ENCODE results near the gene ATAD3B. TPM values are rescaled to one million over a fixed set of nuclear protein-coding genes. Genes with fewer than 3 reads are reported as not detected.
"Not testable (repeated sequence)": the region's sequence is repeated elsewhere in the genome, so short reads cannot be mapped to it uniquely, and the experiment has no call there.

ATAD3B gene, protein sequence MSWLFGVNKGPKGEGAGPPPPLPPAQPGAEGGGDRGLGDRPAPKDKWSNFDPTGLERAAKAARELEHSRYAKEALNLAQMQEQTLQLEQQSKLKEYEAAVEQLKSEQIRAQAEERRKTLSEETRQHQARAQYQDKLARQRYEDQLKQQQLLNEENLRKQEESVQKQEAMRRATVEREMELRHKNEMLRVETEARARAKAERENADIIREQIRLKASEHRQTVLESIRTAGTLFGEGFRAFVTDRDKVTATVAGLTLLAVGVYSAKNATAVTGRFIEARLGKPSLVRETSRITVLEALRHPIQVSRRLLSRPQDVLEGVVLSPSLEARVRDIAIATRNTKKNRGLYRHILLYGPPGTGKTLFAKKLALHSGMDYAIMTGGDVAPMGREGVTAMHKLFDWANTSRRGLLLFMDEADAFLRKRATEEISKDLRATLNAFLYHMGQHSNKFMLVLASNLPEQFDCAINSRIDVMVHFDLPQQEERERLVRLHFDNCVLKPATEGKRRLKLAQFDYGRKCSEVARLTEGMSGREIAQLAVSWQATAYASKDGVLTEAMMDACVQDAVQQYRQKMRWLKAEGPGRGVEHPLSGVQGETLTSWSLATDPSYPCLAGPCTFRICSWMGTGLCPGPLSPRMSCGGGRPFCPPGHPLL
- 28.6 TPM for polyA plus RNA-seq (2013, experiment 1 of 2; ENCODE audit: insufficient read length)
- 11.1 TPM for polyA plus RNA-seq (2013, experiment 2 of 2; ENCODE audit: insufficient read length)

DNA sequence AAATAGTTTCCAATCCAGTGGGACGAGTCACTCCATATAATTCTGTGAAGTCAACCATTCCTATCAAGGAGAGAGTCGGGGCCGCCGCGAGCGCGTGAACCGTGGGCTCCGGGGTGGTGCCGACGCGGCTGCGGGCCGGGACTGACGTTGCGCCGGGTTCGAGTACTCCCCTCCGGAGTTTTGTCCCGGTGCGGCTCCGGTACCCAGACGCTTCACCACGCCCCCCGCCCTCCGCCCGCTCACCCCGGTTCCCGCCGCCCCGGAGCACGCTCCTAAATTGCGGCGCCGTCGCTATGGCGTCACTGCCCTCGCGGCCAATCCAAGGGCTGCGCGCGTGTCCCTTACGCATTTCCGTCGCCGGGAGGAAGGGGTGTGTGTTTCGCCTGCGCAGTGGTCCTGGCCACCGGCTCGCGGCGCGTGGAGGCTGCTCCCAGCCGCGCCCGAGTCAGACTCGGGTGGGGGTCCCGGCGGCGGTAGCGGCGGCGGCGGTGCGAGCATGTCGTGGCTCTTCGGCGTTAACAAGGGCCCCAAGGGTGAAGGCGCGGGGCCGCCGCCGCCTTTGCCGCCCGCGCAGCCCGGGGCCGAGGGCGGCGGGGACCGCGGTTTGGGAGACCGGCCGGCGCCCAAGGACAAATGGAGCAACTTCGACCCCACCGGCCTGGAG is at the start of gene ATAD3B:
Gene ATAD3B (plus strand): TSS at position 377 of the 664 bp plus-strand sequence. CDS start 120 bp downstream, at position 497.
- peak; percentile 92 for DNase-seq

DNA sequence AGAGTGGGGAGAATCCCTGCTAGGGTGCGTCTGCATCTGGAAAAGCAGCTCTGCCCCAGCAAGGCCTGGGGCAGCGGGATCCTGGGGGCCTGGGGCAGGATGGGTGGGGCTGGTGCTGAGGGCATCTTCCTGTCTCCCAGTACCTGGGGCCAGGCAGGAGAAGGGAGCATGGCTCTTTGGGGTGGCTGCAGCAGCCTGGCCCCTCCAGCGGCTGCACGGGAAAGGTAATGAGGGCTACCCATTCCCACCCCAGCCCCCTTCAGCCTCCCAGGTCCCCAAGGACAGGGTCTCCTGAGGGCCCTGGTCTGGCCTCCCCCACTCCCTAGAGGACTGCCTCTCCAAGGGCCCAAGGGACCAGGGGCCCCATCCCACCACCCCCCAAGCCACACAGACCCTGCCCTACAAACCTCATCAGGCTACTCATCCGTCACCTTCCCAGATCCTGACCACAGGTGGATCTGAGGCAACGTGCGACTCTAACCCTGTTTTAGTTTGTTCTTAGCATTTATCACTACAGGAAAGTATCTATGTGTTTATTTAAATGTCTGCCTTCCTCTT is 49.6 kb upstream of the ATAD3B start:
- no peak for DNase-seq

DNA sequence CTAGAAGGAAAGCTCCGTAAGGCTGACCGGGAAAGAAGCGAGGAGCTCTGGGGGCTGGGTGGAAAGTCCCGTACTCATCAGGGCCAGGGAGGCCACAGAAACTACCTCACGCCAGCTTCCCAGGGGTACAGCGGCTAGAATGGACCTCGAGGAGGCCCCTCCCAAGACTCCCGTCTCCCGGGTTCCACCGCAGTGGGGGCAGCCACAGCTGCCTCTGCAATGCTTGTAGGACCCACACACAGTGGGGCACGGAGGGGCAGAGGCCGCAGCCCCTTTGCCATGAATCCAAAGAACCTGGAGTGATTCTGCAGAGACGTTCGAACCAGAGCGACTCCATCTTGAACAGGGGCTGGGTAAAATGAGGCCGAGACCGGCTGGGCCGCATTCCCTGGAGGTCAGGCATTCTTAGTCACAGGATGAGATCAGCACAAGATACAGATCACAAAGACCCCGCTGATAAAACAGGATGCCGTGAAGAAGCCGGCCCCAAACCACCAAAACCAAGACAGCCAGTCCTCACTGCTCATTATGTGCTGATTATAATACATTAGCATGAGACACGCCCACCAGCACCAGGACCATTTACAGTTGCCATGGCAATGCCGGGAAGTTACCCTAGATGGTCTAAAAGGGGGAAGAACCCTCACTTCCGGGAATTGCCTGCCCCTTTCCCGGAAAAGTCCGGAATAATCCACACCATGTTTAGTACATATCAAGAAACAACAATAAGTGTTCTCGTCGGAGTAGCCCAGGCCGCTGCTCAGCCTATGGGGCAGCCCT is 48.9 kb upstream of the ATAD3B start:
- peak; percentile 58 for DNase-seq

DNA sequence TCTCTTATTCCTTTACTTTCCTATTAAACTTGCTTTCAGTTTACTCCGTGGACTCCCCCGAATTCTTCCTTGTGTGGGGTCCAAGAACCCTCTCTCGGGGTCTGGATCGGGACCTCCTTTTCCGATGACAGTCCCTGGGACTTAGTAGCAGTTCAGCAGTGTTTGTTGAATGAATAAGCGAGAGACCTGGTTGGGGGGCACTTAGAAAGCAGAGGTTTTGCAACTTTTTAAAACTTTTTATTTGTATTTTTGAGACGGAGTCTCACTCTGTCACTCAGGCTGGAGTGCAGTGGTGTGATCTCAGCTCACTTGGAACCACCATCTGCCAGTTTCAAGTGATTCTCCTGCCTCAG is 48.3 kb upstream of the ATAD3B start:
- no peak for DNase-seq

DNA sequence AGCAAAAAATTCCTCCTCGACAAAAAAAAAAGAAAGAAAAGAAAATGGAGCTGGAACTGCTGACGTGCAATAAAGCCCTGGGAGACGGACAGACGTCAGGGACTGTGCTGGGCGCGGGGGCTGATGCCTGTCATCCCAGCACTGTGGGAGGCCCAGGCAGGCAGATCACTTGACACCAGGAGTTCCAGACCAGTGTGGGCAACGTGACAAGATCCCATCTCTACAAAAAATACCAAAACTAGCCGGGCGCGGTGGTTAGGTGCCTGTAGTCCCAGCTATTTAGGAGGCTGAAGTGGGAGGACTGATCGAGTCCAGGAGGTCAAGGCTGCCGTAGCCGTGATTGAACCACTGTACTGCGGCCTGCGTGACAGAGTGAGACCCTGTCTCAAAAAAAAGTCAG is 46.9 kb upstream of the ATAD3B start:
- no peak for DNase-seq

DNA sequence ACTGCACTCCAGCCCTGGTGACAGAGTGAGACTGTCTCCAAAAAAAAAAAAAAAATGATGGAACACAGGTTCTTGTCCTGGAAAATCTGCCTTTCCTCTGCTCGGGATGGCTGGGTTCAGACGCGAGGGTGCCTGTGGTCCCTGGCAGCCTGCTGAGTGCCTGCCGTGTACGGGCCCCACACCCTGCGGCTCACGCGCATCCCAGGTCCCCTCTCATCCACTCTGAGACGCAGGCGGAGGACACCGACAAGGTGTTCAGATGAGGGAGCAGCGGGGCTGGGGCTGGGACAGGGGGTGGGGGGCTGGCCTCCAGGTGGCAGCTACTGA is 46.2 kb upstream of the ATAD3B start:
- DNase-seq, result no peak

DNA sequence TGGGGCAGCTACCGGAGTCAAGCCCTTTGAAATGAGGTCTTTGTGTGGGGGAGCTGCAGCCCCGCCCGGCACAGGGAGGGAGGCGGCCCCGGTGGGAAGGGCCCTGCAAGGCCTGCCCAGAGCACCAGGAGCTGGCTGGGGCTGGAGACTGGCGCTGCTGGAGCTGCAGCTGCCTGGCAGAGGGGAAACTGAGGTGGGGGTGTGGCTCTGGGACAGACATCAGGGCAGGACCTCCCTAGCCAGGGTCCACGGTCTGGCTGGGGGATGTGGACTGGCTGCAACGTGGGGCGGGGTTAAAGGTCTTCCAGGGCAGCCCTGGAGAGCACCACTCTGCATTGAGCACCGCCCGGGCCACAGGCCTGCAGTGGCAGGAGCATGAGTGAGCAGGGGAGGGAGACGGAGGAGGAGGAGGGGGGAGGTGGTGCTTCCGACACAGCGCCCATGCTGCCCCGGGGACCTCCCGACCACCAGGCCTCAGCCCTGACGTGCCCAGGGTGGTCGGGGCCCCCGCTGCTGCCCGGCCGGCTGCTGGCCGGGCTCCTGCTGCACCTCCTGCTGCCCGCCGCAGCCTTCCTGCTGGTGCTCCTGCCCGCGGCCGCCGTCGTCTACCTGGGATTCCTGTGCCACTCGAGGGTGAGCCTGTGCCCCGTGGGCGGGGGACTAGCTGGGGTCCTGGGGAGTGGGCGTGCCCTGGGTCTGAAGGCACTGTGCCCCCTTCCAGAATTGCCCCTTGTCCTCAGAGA is 45.6 kb upstream of the ATAD3B start:
- DNase-seq, result no peak

DNA sequence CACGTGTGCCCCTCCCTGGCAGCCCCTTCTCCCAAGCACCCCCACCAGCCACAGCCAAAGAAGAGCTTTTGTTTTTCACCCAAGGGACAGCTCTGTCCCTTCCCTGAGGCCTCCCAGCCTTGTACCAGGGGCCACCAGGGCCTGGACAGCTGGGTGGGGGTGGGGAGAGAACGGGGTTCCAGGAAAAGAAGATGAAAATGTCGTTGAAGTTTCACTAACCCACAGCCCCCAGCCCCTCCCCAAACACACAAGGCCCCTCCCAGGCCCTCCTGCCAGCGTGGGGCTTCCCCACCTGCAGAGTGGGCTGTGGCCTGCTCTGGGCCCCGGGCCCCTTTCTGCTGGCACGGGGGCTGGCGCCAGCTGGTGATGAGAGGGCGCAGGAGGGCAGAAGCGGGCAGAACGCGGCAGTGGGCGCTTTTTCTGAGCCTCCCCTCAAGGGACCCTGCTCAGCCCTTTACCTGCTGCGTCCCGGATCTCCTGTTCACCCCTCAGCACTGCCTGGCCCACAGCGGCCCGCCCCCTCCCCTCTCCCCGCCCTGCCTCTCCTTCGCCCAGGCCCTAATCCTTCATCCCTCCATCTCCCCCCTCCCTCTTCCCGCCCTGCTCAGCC is 45.0 kb upstream of the ATAD3B start:
- no peak for DNase-seq

DNA sequence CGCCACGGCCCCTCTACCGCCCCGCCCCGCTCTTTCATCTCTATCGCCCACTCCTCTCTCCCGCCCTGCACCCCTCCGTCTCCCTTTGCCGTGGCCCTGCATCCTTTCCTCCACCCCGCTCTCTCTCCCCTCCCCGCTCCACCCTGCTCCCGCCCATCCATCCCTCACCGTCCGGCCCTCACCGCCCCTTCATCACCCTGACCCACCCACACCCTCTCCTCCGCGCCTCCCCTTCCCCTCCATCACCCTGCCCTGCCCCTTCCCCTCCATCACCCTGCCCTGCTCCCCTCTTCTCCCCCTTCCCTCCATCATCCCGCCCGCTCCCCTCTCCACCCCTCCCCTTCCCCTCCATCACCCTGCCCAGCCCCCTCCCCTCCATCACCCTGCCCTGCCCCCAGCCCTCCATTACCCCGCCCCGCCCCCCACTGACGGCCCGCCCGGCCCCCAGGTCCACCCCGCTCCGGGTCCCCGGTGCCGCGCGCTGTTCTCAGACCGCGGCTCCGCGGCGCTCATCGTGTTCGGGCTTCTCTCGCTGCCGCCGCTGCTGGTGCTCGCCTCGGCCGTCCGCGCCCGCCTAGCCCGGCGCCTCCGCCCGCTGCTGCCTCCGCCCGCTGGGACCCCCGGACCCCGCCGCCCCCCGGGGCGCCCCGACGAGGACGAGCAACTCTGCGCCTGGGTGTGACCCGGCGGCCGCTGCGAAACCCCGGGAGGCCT is 44.3 kb upstream of the ATAD3B start:
- peak; percentile 14 for DNase-seq

DNA sequence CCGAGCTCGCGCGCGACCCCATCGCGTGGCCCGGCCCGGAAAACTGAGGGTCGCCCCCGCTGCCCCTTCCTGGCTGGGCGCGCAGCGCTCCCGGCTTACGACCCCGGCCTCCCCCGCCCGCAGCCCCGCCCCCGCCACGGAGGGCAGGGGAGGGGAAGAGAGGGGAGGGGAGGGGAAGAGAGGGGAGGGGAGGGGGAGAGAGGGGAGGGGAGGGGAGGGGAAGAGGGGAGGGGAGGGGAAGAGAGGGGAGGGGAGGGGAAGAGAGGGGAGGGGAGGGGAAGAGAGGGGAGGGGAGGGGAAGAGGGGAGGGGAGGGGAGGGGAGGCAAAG is 43.8 kb upstream of the ATAD3B start:
- no peak for DNase-seq

DNA sequence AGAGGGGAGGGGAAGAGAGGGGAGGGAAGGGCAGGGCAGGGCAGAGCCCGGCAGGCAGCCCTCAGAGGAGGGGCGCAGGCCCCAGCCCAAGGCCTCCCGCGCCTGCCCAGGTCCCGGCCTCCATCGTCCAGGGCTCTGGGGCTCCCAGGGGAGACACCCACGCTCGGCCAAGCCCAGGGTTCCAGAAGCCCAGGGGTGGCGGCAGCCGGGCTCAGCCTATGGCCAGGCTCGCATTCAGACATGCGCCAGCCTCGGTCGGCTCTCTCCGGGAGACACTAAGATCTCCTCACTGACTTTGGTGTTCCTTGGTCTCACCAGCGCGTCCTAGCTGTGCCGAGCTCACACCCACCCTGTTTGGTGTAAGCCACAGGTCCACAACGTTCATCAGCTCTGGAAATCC is 43.4 kb upstream of the ATAD3B start:
- no peak for DNase-seq

DNA sequence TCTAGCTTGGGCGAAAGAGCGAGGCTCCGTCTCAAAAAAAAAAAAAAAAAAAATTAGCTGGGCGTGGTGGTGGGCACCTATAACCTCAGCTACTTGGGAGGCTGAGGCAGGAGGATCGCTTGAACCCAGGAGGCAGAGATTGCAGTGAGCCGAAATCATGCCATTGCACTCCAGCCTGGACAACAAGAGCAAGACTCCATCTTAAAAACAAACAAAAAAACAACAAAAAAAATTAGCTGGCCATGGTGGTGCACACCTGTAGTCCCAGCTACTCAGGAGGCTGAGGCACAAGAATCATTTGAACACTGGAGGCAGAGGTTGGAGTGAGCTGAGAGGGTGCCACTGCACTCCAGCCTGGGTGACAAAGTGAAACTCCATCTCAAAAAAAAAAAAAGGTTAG is 42.6 kb upstream of the ATAD3B start:
- not testable (repeated sequence) for DNase-seq

DNA sequence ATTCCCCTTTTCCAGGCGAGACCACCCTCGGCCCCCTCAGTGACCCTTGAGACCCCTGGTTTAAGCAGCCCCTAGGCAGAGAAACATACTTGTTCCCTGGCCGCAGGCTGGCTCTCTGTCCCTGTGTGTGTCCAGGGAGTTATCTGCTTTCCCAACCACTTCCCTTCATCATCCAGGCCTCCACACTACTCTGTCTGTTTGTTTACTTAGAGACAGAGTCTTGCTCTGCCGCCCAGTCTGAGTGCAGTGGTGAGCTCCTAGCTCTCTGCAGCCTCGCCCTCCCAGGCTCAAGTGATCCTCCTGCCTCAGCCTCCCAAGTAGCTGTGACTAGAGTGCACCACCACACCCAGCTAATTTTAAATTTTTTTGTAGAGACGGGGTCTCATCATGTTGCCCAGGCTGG is 41.9 kb upstream of the ATAD3B start:
- DNase-seq, result peak; percentile 21

DNA sequence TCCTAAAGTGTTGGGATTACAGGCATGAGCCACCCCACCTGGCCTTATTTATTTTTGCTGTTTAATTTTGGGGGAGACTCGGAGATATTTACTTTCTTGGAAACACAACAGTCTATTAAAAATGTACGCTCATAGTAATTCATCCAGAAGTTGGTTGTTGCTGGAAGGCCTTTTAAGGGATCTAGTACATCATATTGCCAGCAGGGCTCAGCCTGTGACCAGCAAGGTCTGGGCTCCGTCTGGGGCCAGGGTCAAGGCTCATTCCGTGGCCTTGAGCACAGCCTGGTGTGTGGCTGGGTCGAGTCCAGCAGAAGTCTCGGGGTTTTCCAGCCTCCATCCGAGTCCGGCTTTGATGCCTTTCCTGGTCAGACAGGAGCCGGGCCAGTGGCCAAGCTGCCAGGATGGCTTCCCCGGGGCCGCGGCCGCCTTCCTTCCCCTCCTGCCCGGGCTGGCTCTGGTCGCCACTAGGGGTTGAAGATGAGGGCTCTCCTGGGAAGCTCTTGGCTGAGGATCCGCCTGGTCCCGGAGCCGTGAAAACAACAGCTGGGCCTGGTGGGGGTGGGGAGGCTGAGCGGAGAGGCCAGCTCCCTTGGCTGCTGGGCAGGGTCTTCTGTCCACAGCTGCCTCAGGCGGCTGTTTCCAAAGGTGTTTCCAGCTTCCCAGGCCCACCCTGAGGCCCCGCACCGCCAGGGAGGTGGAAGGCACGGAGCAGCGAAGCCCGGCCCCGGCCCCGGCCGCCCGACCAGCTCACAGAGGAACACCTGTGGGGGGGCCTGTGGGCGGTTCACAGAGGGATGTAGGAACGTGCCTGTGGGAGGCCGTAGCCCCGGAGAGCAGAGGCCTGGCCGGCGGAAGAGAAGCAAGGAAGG is 41.2 kb upstream of the ATAD3B start:
- DNase-seq, result peak; percentile 24

DNA sequence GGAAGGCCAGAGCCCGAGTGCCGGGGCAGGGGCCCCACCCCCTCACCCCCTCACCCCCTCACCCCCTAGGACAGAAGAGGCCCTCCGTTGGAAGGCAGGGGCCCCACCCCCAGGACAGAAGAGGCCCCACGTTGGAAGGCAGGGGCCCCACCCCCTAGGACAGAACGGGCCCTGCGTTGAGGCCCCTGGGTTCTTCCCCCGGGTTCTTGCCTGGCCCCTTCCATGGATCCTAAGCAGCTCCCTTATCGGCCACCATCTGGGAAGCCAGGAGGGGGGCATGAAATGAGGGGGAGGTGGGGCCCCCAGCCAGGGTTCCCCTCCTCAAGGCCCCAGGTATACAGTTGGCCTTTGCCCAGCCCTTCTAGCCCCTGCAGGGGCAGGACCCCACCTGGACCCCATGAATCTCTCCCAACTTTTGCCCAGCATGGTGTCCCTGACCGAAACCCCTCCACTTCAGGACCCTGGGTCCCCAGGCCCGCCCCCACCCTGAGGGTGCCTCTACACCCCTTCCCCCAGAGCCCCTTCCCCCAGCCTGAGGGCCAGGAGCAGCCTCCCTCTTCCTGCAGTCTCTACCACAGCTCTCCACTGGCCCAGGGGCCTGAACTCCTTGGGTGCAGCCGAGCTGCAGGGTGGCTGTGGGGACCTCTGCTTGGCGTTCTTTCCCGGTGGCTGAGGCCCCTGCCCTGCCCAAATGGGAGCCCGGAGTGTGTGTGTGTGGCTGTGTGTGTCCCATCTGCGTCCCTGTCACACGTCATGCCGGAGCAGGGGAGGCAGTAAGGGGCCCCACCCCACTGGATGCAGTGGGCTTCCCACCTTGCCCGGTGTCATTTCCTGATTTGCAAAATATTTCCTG is 40.3 kb upstream of the ATAD3B start:
- no peak for DNase-seq

DNA sequence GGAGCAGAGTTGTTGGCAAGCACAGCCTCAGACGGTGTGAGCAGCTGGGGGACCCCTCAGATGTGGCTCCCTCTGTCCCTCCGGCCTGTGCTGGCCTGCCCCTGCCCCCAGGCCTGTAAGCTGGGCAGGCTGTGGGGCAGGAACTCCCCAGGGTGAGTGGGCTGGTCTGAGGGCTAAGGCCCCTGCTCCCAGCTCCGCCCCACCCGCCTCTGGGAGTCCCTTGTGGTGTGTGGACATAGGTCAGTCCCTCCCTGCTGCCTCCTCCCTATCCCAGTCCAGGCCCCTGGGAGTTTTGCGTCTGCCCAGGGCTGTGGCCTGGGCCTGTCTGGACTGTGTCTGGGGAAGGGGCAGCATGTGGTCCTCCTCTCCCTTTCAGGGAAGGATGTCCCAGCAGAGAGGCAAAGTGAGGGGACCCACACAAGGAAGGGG is 39.7 kb upstream of the ATAD3B start:
- no peak for DNase-seq

DNA sequence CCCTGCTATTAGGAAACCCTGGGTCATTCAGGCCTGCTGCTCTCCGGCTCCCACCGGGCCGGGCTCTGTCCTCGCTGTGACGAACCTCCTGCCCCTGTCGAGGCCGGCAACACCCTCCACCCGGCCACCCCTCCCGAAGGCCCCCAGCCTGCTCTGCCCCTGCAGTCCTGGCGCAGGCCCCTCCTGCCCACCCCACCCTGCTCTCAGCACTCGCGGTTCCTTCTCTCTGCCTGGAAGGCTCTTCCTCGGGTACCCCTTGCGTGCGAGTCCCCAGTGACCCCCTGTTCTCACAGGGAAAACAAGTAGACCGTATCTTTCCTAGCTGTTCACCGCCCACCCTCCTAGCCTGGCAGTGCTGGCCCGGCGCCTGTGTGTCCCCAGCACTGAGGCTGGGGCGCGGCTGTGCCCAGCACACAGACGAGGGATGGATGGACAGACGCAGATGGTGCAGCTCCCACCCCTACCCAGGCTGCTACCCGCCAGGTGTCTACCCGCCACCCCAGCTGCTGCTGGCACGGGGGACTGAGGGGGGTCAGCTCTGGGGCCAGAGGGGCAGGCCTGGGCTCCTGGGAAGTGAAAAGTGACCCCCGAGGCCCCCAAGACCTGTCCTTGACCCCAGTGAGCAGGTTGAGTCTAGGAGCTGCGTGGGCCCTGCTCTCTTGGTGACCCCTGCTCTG is 39.2 kb upstream of the ATAD3B start:
- no peak for DNase-seq
